ENCODE measurements around the gene TOR1AIP2.

DNA sequence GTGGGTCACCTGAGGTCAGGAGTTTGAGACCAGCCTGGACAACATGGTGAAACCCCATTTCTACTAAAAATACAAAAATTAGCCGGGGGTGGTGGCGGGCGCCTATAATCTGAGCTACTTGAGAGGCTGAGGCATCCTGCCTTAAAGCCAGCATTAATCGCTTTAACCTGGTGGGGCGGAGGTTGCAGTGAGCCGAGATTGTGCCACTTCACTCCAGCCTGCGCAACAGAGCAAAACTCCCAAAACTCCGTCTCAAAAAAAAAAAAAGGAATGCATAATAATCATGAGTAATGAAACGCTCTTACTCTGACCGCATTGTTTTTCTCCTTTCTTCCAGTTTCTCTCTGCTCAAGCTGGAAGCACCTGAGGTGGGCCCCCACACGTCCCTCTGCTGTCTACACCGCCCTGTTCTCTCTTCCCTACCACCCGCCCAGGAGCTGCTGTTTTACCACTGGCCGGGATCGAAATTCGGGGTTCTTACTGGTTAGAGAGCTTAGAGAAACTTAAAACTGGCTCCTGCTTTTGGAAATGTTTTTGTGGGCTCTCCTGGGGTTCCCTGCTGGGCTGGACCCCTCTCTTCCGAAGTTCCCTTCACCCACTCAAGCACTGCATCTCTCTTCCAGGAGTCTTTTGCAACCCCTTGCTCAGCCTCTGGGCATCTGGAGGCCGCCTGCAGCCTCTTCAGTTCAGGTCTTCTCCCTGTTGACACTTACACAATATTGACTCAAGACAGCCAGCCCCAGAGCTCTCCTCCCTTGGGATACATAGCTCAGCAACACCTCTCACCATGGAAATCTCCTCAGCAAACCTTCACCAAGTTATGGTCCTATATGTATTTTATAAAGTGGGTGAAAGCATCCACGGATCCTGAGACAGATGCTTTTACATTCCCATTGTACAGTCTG is 72.1 kb downstream of the TOR1AIP2 start:
- no peak for TF ChIP-seq FOXA1 (IDR thresholded peaks at IDR 0.05)
- no peak for TF ChIP-seq HDGF (IDR thresholded peaks at IDR 0.05; ENCODE audit: borderline replicate concordance)
- no peak for TF ChIP-seq NFRKB (IDR thresholded peaks at IDR 0.05)
